ENCODE results near the gene COL19A1. TPM values are rescaled to one million over a fixed set of nuclear protein-coding genes. Genes with fewer than 3 reads are reported as not detected.
"Not testable (repeated sequence)": the region's sequence is repeated elsewhere in the genome, so short reads cannot be mapped to it uniquely, and the experiment has no call there.

COL19A1 gene
- total RNA-seq, 2 donors from 2014 or later: 1.5 TPM; not detected in 1

- no peak overlapping the region for H3K27ac Mint-ChIP-seq
- peaks cover 57% of the 10 kb centered on the region for H3K27me3 Mint-ChIP-seq
- ATAC-seq (no peak), DNase-seq (no peak)
- no peak overlapping the region for H3K4me3 Mint-ChIP-seq
- H3K36me3 Mint-ChIP-seq (ENCODE audit: low read depth): peaks cover 8% of the 10 kb centered on the region
- H3K4me1 Mint-ChIP-seq: peaks cover 20% of the 10 kb centered on the region
- no peaks in the 10 kb centered on the region for H3K9me3 ChIP-seq (ENCODE audit: control insufficient read depth, low read length, poor library complexity, severe bottlenecking)
Observed at GRCh38 chr6:69871107-69871506, 4.8 kb downstream of the COL19A1 start.

GRCh38 chr6:69873291-69873690 lies 6.9 kb downstream of the COL19A1 start:
- H3K36me3 Mint-ChIP-seq (ENCODE audit: low read depth): peaks cover 8% of the 10 kb centered on the region

GRCh38 chr6:69875715-69876114 lies 9.4 kb downstream of the COL19A1 start:
- Mint-ChIP-seq H3K27ac (no peak overlapping the region), H3K4me1 (no peaks in the 10 kb centered on the region), H3K4me3 (no peak overlapping the region), H3K36me3 (ENCODE audit: low read depth) (peaks cover 8% of the 10 kb centered on the region), H3K27me3 (peaks cover 32% of the 10 kb centered on the region)
- ATAC-seq: no peak
- H3K9me3 ChIP-seq (ENCODE audit: control insufficient read depth, low read length, poor library complexity, severe bottlenecking): no peaks in the 10 kb centered on the region
- DNase-seq: no peak

More at GRCh38 chr6:69873291-69873690, 6.9 kb downstream of the COL19A1 start:
- Mint-ChIP-seq H3K27ac (no peak overlapping the region), H3K27me3 (peaks cover 49% of the 10 kb centered on the region), H3K4me3 (no peak overlapping the region), H3K4me1 (peaks cover 4% of the 10 kb centered on the region)
- no peaks in the 10 kb centered on the region for H3K9me3 ChIP-seq (ENCODE audit: control insufficient read depth, low read length, poor library complexity, severe bottlenecking)
- ATAC-seq (no peak), DNase-seq (no peak)

- Mint-ChIP-seq H3K27me3 (peaks cover 36% of the 10 kb centered on the region), H3K4me1 (no peaks in the 10 kb centered on the region), H3K4me3 (no peak overlapping the region), H3K36me3 (ENCODE audit: low read depth) (peaks cover 8% of the 10 kb centered on the region), H3K27ac (no peak overlapping the region)
- DNase-seq (no peak), ATAC-seq (no peak)
- H3K9me3 ChIP-seq (ENCODE audit: control insufficient read depth, low read length, poor library complexity, severe bottlenecking): no peaks in the 10 kb centered on the region
Observed at GRCh38 chr6:69878795-69879194, 12.4 kb downstream of the COL19A1 start.

GRCh38 chr6:69880601-69881000 lies 14.2 kb downstream of the COL19A1 start:
- H3K4me1 Mint-ChIP-seq: no peaks in the 10 kb centered on the region
- DNase-seq (no peak), ATAC-seq (no peak)
- H3K27me3 Mint-ChIP-seq: peaks cover 25% of the 10 kb centered on the region
- H3K9me3 ChIP-seq (ENCODE audit: control insufficient read depth, low read length, poor library complexity, severe bottlenecking): no peaks in the 10 kb centered on the region
- peaks cover 3% of the 10 kb centered on the region for H3K36me3 Mint-ChIP-seq (ENCODE audit: low read depth)
- no peak overlapping the region for H3K27ac Mint-ChIP-seq
- H3K4me3 Mint-ChIP-seq: no peak overlapping the region

- peak; percentile 82 for ATAC-seq
Observed at GRCh38 chr6:69881322-69882151, 15.2 kb downstream of the COL19A1 start.

GRCh38 chr6:69883551-69883950 lies 17.2 kb downstream of the COL19A1 start:
- ATAC-seq (no peak), DNase-seq (no peak)
- H3K9me3 ChIP-seq (ENCODE audit: control insufficient read depth, low read length, poor library complexity, severe bottlenecking): no peaks in the 10 kb centered on the region
- no peak overlapping the region for H3K4me3 Mint-ChIP-seq
- no peaks in the 10 kb centered on the region for H3K4me1 Mint-ChIP-seq
- H3K36me3 Mint-ChIP-seq (ENCODE audit: low read depth): peaks cover 2% of the 10 kb centered on the region
- H3K27ac Mint-ChIP-seq: no peak overlapping the region
- peaks cover 23% of the 10 kb centered on the region for H3K27me3 Mint-ChIP-seq

More at GRCh38 chr6:69881322-69882151, 15.2 kb downstream of the COL19A1 start:
- no peak for DNase-seq
- Mint-ChIP-seq H3K27ac (no peak overlapping the region), H3K27me3 (peaks cover 23% of the 10 kb centered on the region), H3K4me3 (no peak overlapping the region), H3K4me1 (no peaks in the 10 kb centered on the region), H3K36me3 (ENCODE audit: low read depth) (peaks cover 2% of the 10 kb centered on the region)
- H3K9me3 ChIP-seq (ENCODE audit: control insufficient read depth, low read length, poor library complexity, severe bottlenecking): no peaks in the 10 kb centered on the region

- Mint-ChIP-seq H3K36me3 (ENCODE audit: low read depth) (peaks cover 2% of the 10 kb centered on the region), H3K27ac (no peak overlapping the region), H3K4me3 (no peak overlapping the region), H3K4me1 (no peaks in the 10 kb centered on the region), H3K27me3 (peaks cover 23% of the 10 kb centered on the region)
- H3K9me3 ChIP-seq (ENCODE audit: control insufficient read depth, low read length, poor library complexity, severe bottlenecking): no peaks in the 10 kb centered on the region
- DNase-seq (no peak), ATAC-seq (no peak)
Observed at GRCh38 chr6:69884231-69884630, 17.9 kb downstream of the COL19A1 start.

- DNase-seq (no peak), ATAC-seq (peak; percentile 41)
- H3K4me1 Mint-ChIP-seq: no peaks in the 10 kb centered on the region
- H3K4me3 Mint-ChIP-seq: no peak overlapping the region
- H3K36me3 Mint-ChIP-seq (ENCODE audit: low read depth): peaks cover 2% of the 10 kb centered on the region
- H3K27me3 Mint-ChIP-seq: peaks cover 4% of the 10 kb centered on the region
- no peak overlapping the region for H3K27ac Mint-ChIP-seq
- H3K9me3 ChIP-seq (ENCODE audit: control insufficient read depth, low read length, poor library complexity, severe bottlenecking): no peaks in the 10 kb centered on the region
Observed at GRCh38 chr6:69887026-69887425, 20.7 kb downstream of the COL19A1 start.

GRCh38 chr6:69887714-69888345 lies 21.5 kb downstream of the COL19A1 start:
- Mint-ChIP-seq H3K36me3 (ENCODE audit: low read depth) (peaks cover 2% of the 10 kb centered on the region), H3K4me3 (no peak overlapping the region), H3K4me1 (no peaks in the 10 kb centered on the region), H3K27me3 (peaks cover 4% of the 10 kb centered on the region), H3K27ac (no peak overlapping the region)
- DNase-seq (no peak), ATAC-seq (no peak)
- H3K9me3 ChIP-seq (ENCODE audit: control insufficient read depth, low read length, poor library complexity, severe bottlenecking): no peaks in the 10 kb centered on the region

- no peak for ATAC-seq
Observed at GRCh38 chr6:69888482-69889233, 22.3 kb downstream of the COL19A1 start.

GRCh38 chr6:69889234-69889974 lies 23.0 kb downstream of the COL19A1 start:
- H3K4me1 Mint-ChIP-seq; ATAC-seq; H3K36me3 Mint-ChIP-seq (ENCODE audit: low read depth); H3K27ac Mint-ChIP-seq; H3K4me3 Mint-ChIP-seq; H3K27me3 Mint-ChIP-seq; DNase-seq; H3K9me3 ChIP-seq (ENCODE audit: control insufficient read depth, low read length, poor library complexity, severe bottlenecking): not testable (repeated sequence)

More at GRCh38 chr6:69888482-69889233, 22.3 kb downstream of the COL19A1 start:
- no peak overlapping the region for H3K4me3 Mint-ChIP-seq
- peaks cover 1% of the 10 kb centered on the region for H3K27me3 Mint-ChIP-seq
- H3K36me3 Mint-ChIP-seq (ENCODE audit: low read depth): no peaks in the 10 kb centered on the region
- no peaks in the 10 kb centered on the region for H3K9me3 ChIP-seq (ENCODE audit: control insufficient read depth, low read length, poor library complexity, severe bottlenecking)
- no peak for DNase-seq
- no peak overlapping the region for H3K27ac Mint-ChIP-seq
- H3K4me1 Mint-ChIP-seq: no peaks in the 10 kb centered on the region
